HEK293 (cell line): ENCODE results near the gene SCAF1.
A peak's percentile ranks its signal among the peaks of the same experiment; 100 is the strongest.

Experiments used
- CTCF ChIA-PET: fragments of 350-600 bp; formaldehyde crosslinking; extraction: SDS; loops from one replicate; lab custom pipeline; 2021; ENCODE audit warnings: antibody characterized with exemption; lab: Yijun Ruan, JAX
- POLR2A ChIA-PET: fragments of 300-600 bp; formaldehyde crosslinking; extraction: SDS; loops from one replicate; lab custom pipeline; 2020; ENCODE audit warnings: antibody characterized with exemption, inconsistent platforms; lab: Yijun Ruan, JAX
- H3K27ac ChIP-seq: fragments of 200-500 bp; sonication (Bioruptor generic); 2 replicates; pipeline ENCODE4 v1.5.1; 2014; ENCODE audit warnings: low read depth, low read length, control low read depth, inconsistent platforms; ENCODE audit errors: extremely low read depth
- H3K36me3 ChIP-seq, 2 experiments: fragments of 200-500 bp in 1 of 2; sonication (Bioruptor generic) in 1 of 2; 1 replicate in 1 of 2; 2 replicates in 1 of 2; pipeline ENCODE4 v1.5.1; 2014 to 2017; ENCODE audit warnings: inconsistent platforms in 2 of 2, low read length in 2 of 2; ENCODE audit not compliant: control insufficient read depth in 2 of 2, insufficient read depth in 1 of 2
- H3K4me1 ChIP-seq: fragments of 200-500 bp; sonication (Bioruptor generic); 2 replicates; pipeline ENCODE4 v1.5.1; 2014; ENCODE audit warnings: mild to moderate bottlenecking, low read length, inconsistent platforms; ENCODE audit not compliant: control insufficient read depth, insufficient read depth
- H3K4me3 ChIP-seq: 2 replicates; pipeline ENCODE4 v1.5.1; 2011; ENCODE audit warnings: low read depth, mild to moderate bottlenecking, control low read depth, low read length, moderate library complexity
- H3K9me3 ChIP-seq: fragments of 200-500 bp; sonication (Bioruptor generic); 2 replicates; pipeline ENCODE4 v1.5.1; 2014; ENCODE audit warnings: low read depth, low read length, inconsistent platforms; ENCODE audit not compliant: control insufficient read depth, insufficient read depth
- BCL11B ChIP-seq: fragments of 450-650 bp; formaldehyde crosslinking; IDR thresholded peaks from 2 replicates; pipeline ENCODE4 v1.5.1; 2016; ENCODE audit warnings: low read depth, missing biosample characterization, missing genetic modification characterization
- KLF7 ChIP-seq: fragments of 450-650 bp; formaldehyde crosslinking; IDR thresholded peaks from 2 replicates; pipeline ENCODE4 v1.5.1; 2016; ENCODE audit warnings: missing biosample characterization, missing genetic modification characterization, borderline replicate concordance
- REPIN1 ChIP-seq: fragments of 450-650 bp; formaldehyde crosslinking; IDR thresholded peaks from 2 replicates; pipeline ENCODE4 v1.5.1; 2017; ENCODE audit warnings: missing biosample characterization, missing genetic modification characterization, low read depth
- SALL2 ChIP-seq: fragments of 450-650 bp; formaldehyde crosslinking; IDR thresholded peaks from 2 replicates; pipeline ENCODE4 v1.5.0; 2017; ENCODE audit warnings: missing biosample characterization, mild to moderate bottlenecking, missing genetic modification characterization, borderline replicate concordance
- SP3 ChIP-seq: fragments of 450-650 bp; formaldehyde crosslinking; IDR thresholded peaks from 2 replicates; pipeline ENCODE4 v1.5.1; 2016; ENCODE audit warnings: missing biosample characterization, missing genetic modification characterization
- TCF7L2 ChIP-seq: IDR thresholded peaks from 2 replicates; pipeline ENCODE4 v1.6.1; 2011; ENCODE audit warnings: low read depth, mild to moderate bottlenecking, inconsistent platforms, low read length, moderate library complexity, borderline replicate concordance
- ZBTB21 ChIP-seq: fragments of 450-650 bp; formaldehyde crosslinking; IDR thresholded peaks from 2 replicates; pipeline ENCODE4 v1.5.1; 2017; ENCODE audit warnings: missing biosample characterization, missing genetic modification characterization
- ZNF146 ChIP-seq: fragments of 450-650 bp; formaldehyde crosslinking; IDR thresholded peaks from 2 replicates; pipeline ENCODE4 v1.5.1; 2016; ENCODE audit warnings: missing biosample characterization, missing genetic modification characterization
- ZNF169 ChIP-seq: fragments of 450-650 bp; formaldehyde crosslinking; IDR thresholded peaks from 2 replicates; pipeline ENCODE4 v1.5.1; 2016; ENCODE audit warnings: missing biosample characterization, missing genetic modification characterization
- ZNF2 ChIP-seq: fragments of 450-650 bp; formaldehyde crosslinking; IDR thresholded peaks from 2 replicates; pipeline ENCODE4 v1.5.1; 2016; ENCODE audit warnings: missing biosample characterization, missing genetic modification characterization
- ZNF366 ChIP-seq: fragments of 450-650 bp; formaldehyde crosslinking; conservative IDR thresholded peaks from 2 replicates; pipeline ENCODE4 v1.5.1; 2016; ENCODE audit warnings: missing biosample characterization, missing genetic modification characterization
- ZNF391 ChIP-seq: fragments of 450-650 bp; formaldehyde crosslinking; IDR thresholded peaks from 2 replicates; pipeline ENCODE4 v1.5.1; 2016; ENCODE audit warnings: low read depth, missing biosample characterization, missing genetic modification characterization, borderline replicate concordance
- ZNF473 ChIP-seq: fragments of 450-650 bp; formaldehyde crosslinking; IDR thresholded peaks from 2 replicates; pipeline ENCODE4 v1.5.1; 2017; ENCODE audit warnings: missing biosample characterization, missing genetic modification characterization
- ZNF48 ChIP-seq: fragments of 450-650 bp; formaldehyde crosslinking; IDR thresholded peaks from 2 replicates; pipeline ENCODE4 v1.5.1; 2016; ENCODE audit warnings: missing biosample characterization, missing genetic modification characterization
- ZNF707 ChIP-seq: fragments of 450-650 bp; formaldehyde crosslinking; IDR thresholded peaks from 2 replicates; pipeline ENCODE4 v1.5.1; 2016; ENCODE audit warnings: missing biosample characterization, missing genetic modification characterization
- ZXDB ChIP-seq: fragments of 450-650 bp; formaldehyde crosslinking; IDR thresholded peaks from 2 replicates; pipeline ENCODE4 v1.5.1; 2016; ENCODE audit warnings: missing biosample characterization, missing genetic modification characterization
- TF ChIP-seq, protein P1 (sequence below): fragments of 450-650 bp; formaldehyde crosslinking; IDR thresholded peaks from 2 replicates; pipeline ENCODE4 v1.5.1; 2016; ENCODE audit warnings: missing biosample characterization, missing genetic modification characterization
- TF ChIP-seq, protein P2 (sequence below): fragments of 450-650 bp; formaldehyde crosslinking; IDR thresholded peaks from 2 replicates; pipeline ENCODE4 v1.5.1; 2016; ENCODE audit warnings: missing biosample characterization, missing genetic modification characterization, borderline replicate concordance
- TF ChIP-seq, protein P3 (sequence below): fragments of 450-650 bp; formaldehyde crosslinking; IDR thresholded peaks from 2 replicates; pipeline ENCODE4 v1.5.1; 2016; ENCODE audit warnings: missing biosample characterization, missing genetic modification characterization
- TF ChIP-seq, protein P4 (sequence below): fragments of 450-650 bp; formaldehyde crosslinking; IDR thresholded peaks from 2 replicates; pipeline ENCODE4 v1.5.0; 2017; ENCODE audit warnings: missing biosample characterization, missing genetic modification characterization, borderline replicate concordance

Gene SCAF1

DNA sequence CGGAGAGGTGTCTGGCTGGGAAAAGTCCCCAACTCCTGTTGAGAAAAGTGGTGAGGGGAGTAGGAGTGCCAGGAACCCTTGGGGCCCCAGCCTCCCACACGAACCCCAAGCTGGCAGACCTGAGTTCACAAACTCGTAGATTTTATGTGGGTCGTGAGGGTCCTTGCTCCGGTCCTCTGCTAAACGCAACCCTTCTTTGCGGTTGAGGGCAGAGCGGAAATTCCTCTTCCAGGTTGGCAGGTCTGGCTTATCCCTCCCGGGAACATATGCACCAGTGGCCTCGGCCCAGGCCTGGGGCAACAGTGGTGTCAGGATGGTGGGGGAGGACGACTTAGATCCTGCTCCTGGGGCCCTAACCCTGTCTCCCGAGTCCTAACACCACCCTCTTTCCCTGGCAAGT lies 21.2 kb downstream of the SCAF1 start (continued):
- TF ChIP-seq ZNF707 (tag by site-specific recombination), result no peak
- TF ChIP-seq, protein P1, sequence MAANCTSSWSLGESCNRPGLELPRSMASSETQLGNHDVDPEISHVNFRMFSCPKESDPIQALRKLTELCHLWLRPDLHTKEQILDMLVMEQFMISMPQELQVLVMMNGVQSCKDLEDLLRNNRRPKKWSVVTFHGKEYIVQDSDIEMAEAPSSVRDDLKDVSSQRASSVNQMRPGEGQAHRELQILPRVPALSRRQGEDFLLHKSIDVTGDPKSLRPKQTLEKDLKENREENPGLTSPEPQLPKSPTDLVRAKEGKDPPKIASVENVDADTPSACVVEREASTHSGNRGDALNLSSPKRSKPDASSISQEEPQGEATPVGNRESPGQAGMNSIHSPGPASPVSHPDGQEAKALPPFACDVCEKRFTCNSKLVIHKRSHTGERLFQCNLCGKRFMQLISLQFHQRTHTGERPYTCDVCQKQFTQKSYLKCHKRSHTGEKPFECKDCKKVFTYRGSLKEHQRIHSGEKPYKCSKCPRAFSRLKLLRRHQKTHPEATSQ (tag by site-specific recombination), result no peak
- TF ChIP-seq, protein P2, sequence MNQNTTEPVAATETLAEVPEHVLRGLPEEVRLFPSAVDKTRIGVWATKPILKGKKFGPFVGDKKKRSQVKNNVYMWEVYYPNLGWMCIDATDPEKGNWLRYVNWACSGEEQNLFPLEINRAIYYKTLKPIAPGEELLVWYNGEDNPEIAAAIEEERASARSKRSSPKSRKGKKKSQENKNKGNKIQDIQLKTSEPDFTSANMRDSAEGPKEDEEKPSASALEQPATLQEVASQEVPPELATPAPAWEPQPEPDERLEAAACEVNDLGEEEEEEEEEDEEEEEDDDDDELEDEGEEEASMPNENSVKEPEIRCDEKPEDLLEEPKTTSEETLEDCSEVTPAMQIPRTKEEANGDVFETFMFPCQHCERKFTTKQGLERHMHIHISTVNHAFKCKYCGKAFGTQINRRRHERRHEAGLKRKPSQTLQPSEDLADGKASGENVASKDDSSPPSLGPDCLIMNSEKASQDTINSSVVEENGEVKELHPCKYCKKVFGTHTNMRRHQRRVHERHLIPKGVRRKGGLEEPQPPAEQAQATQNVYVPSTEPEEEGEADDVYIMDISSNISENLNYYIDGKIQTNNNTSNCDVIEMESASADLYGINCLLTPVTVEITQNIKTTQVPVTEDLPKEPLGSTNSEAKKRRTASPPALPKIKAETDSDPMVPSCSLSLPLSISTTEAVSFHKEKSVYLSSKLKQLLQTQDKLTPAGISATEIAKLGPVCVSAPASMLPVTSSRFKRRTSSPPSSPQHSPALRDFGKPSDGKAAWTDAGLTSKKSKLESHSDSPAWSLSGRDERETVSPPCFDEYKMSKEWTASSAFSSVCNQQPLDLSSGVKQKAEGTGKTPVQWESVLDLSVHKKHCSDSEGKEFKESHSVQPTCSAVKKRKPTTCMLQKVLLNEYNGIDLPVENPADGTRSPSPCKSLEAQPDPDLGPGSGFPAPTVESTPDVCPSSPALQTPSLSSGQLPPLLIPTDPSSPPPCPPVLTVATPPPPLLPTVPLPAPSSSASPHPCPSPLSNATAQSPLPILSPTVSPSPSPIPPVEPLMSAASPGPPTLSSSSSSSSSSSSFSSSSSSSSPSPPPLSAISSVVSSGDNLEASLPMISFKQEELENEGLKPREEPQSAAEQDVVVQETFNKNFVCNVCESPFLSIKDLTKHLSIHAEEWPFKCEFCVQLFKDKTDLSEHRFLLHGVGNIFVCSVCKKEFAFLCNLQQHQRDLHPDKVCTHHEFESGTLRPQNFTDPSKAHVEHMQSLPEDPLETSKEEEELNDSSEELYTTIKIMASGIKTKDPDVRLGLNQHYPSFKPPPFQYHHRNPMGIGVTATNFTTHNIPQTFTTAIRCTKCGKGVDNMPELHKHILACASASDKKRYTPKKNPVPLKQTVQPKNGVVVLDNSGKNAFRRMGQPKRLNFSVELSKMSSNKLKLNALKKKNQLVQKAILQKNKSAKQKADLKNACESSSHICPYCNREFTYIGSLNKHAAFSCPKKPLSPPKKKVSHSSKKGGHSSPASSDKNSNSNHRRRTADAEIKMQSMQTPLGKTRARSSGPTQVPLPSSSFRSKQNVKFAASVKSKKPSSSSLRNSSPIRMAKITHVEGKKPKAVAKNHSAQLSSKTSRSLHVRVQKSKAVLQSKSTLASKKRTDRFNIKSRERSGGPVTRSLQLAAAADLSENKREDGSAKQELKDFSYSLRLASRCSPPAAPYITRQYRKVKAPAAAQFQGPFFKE (tag by site-specific recombination), result no peak
- no peak for TF ChIP-seq ZNF146 (tag by site-specific recombination)
- no peak for TF ChIP-seq ZNF391 (tag by site-specific recombination)
- no peak for TF ChIP-seq TCF7L2
- no peak for TF ChIP-seq SALL2 (tag by site-specific recombination)
- no peak for TF ChIP-seq SP3 (tag by site-specific recombination)
- TF ChIP-seq ZNF48, result no peak
- TF ChIP-seq ZXDB (tag by site-specific recombination), result no peak

DNA sequence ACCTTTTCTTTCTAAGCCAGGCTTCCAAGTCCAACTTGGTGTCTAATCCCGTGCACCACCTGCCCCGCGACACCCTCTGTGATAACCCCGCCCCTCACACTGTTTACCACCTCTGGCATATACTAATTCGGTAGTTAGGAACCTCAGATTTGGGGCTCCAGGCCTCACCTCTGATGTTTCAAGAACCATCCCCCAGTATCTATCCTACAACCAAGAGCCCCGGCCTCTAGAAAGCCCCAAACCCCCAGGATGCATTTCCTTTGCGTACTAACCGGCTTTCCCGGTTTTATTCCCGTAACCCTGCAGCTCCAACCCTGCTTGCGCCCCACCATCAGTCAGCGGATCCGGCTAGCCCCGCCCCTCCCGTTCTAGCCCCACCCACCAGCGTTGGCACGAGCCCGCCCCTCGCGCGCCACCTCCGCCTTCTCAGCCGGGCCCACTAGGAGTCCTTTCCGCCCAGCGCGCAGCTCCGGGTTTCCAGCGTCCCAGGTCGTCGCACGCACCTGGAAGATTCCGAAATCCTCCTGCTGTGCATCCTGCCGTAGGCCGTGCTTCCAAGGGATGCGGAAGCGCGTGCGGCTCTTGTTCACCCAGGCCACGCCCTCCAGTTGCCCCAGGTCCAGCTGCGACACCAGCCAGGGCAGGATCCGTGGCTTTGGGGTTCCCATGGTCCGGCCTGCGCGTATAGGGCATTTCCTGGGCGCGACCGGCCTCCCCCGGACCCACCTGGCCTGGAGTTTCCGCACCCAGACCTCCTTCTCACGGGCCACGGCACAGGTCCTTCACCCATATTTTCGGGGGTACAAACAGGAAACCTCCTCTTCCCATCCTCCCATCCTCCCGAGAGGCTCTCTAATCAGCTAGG lies 22.4 kb downstream of the SCAF1 start:
- Histone ChIP-seq H3K27ac (peak overlapping the region; percentile 87), H3K4me1 (peaks cover 6% of the 10 kb centered on the region), H3K9me3 (no peaks in the 10 kb centered on the region), H3K36me3 (peaks cover 12 to 57% of the 10 kb centered on the region in 2 experiments), H3K4me3 (peak overlapping the region; percentile 48)
- ChIA-PET POLR2A (interaction anchor here (0.5 to 4.9 kb wide), 16 partner anchors 10 to 213 kb away, joined by 3 to 85 read pairs (median 6); partner anchors contain the start of genes NOSIP, PIH1D1, PNKP and PRMT1), CTCF (interaction anchor here (0.6 to 3.2 kb wide), 7 partner anchors 8 to 162 kb away, joined by 3 to 27 read pairs (median 5); partner anchors contain the start of gene PRMT1)
- TF ChIP-seq ZNF366 (tag by site-specific recombination) (no peak; the same call in 1 of the 2 replicates), ZBTB21 (tag by site-specific recombination) (no peak), ZNF473 (no peak), REPIN1 (tag by site-specific recombination) (no peak), ZNF169 (tag by site-specific recombination) (no peak), ZNF2 (tag by site-specific recombination) (no peak; the same call in 1 of the 2 replicates), KLF7 (no peak), BCL11B (tag by site-specific recombination) (no peak)
- TF ChIP-seq, protein P3, sequence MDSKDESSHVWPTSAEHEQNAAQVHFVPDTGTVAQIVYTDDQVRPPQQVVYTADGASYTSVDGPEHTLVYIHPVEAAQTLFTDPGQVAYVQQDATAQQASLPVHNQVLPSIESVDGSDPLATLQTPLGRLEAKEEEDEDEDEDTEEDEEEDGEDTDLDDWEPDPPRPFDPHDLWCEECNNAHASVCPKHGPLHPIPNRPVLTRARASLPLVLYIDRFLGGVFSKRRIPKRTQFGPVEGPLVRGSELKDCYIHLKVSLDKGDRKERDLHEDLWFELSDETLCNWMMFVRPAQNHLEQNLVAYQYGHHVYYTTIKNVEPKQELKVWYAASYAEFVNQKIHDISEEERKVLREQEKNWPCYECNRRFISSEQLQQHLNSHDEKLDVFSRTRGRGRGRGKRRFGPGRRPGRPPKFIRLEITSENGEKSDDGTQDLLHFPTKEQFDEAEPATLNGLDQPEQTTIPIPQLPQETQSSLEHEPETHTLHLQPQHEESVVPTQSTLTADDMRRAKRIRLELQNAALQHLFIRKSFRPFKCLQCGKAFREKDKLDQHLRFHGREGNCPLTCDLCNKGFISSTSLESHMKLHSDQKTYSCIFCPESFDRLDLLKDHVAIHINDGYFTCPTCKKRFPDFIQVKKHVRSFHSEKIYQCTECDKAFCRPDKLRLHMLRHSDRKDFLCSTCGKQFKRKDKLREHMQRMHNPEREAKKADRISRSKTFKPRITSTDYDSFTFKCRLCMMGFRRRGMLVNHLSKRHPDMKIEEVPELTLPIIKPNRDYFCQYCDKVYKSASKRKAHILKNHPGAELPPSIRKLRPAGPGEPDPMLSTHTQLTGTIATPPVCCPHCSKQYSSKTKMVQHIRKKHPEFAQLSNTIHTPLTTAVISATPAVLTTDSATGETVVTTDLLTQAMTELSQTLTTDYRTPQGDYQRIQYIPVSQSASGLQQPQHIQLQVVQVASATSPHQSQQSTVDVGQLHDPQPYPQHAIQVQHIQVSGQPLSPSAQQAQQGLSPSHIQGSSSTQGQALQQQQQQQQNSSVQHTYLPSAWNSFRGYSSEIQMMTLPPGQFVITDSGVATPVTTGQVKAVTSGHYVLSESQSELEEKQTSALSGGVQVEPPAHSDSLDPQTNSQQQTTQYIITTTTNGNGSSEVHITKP (tag by site-specific recombination), result peak; percentile 99
- TF ChIP-seq, protein P4, sequence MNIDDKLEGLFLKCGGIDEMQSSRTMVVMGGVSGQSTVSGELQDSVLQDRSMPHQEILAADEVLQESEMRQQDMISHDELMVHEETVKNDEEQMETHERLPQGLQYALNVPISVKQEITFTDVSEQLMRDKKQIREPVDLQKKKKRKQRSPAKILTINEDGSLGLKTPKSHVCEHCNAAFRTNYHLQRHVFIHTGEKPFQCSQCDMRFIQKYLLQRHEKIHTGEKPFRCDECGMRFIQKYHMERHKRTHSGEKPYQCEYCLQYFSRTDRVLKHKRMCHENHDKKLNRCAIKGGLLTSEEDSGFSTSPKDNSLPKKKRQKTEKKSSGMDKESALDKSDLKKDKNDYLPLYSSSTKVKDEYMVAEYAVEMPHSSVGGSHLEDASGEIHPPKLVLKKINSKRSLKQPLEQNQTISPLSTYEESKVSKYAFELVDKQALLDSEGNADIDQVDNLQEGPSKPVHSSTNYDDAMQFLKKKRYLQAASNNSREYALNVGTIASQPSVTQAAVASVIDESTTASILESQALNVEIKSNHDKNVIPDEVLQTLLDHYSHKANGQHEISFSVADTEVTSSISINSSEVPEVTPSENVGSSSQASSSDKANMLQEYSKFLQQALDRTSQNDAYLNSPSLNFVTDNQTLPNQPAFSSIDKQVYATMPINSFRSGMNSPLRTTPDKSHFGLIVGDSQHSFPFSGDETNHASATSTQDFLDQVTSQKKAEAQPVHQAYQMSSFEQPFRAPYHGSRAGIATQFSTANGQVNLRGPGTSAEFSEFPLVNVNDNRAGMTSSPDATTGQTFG (tag by site-specific recombination), result no peak
